NCI-H510A (cell line): ENCODE measurements around the gene MUC5AC.
"Not testable (repeated sequence)": the region's sequence is repeated elsewhere in the genome, so short reads cannot be mapped to it uniquely, and the experiment has no call there.

Experiments used
- DNase-seq: peaks from one replicate; lab custom pipeline; 2025; lab: John Stamatoyannopoulos, UW

MUC5AC gene

DNA sequence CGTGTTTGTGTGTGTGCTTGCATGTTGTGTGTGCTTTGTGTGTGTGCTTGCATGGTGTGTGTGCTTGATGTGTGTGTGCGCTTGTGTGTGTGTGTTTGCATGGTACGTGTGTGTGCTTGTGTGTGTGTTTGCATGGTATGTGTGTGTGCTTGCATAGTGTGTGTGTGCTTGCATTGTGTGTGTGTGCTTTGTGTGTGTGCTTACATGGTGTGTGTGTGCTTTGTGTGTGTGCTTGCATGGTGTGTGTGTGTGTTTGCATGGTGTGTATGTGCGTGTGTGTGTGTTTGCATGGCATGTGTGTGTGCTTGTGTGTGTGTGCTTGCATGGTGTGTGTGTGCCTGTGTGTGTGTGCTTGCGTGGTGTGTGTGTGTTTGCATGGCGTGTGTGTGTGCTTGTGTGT is 10.0 kb upstream of the MUC5AC start:
- no peak for DNase-seq

DNA sequence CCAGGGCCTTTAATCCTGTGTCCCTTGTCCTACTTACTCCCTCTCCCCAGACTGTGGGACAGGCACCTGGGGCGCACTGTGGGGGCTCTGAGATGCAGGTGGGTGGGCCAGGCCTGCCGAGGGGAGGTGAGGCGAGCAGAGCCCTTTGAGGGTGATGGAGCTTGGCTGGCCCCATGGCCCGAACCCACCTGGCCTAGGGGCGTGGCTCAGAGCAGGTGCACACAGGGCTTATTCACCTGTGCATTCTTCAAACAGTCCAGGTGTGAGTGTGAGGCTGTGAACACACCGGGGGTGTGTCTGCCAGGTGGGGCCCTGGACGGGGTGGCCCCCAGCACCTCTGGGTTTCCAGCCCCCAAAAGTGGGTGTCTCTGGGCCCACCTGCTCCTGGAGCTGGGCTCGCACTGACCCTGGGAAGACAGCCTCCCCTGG is 9.0 kb upstream of the MUC5AC start:
- DNase-seq: no peak

DNA sequence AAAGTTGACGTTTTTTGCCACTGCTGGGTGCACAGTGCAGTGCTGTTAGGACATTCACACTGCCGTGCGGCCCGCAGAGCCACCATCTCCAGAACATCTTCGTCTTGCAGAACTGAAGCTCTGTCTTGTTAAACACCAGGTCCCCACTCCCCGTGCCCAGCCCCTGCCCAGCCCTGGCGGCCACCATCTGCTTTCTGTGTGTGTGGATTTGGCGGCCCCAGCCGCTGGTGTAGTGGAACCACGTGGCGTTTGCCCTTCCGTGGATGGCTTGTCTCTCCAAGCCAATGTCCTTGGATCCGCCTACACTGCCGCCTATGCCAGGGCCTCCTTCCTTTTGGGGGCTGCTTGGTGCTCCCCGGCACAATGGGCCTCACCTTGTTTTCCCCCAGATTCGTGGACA is 8.2 kb upstream of the MUC5AC start:
- no peak for DNase-seq

GRCh38 chr11:1150116-1150515 is 7.6 kb upstream of the MUC5AC start:
- no peak for DNase-seq

- DNase-seq: no peak
Measured at GRCh38 chr11:1150769-1151365, 6.9 kb upstream of the MUC5AC start.

DNA sequence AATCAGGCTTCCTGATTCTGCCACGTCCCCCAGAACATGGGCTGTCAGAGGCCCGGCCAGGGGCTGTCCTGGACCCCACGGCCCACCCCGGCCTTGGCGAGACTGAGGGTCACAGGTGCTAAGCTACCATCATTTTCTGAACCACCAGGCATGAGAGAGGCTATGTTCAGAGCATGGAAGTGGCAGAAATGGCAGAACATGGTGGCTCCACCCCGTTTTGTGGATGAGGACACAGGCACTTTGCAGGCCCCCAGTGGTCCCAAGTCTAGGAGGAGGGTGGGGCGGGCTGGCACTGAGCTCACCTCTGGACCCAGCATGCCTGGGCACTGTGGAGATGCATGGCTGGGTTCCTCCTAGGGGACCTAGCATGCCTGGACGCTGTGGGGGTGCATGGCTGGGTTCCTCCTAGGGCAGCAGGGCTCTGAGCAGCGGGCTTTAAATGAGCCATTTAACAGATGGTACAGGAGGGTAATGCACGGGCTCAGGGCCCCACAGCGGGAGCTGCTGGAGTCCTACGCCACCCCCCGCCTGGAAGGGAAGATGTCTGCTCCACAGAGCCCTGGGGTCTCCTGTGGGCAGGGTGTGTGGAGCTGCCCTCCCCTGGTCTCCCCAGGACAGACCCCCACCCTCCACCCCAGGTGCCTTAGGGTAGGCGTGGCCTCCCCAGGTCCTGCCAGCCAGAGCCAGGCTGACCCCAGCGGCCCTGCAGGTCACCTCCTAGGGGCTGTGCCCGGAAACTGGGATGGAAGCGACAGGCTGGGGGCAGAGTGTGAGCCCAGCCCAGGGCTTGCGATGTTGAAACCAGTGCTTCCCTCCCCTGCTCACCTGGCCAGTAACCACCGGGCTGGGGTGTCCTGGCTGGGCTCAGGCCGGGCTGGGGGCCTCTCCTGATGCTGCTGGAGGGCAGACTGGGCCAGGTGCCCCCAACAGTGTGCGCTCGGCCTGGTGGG is 6.1 kb upstream of the MUC5AC start:
- no peak for DNase-seq

DNA sequence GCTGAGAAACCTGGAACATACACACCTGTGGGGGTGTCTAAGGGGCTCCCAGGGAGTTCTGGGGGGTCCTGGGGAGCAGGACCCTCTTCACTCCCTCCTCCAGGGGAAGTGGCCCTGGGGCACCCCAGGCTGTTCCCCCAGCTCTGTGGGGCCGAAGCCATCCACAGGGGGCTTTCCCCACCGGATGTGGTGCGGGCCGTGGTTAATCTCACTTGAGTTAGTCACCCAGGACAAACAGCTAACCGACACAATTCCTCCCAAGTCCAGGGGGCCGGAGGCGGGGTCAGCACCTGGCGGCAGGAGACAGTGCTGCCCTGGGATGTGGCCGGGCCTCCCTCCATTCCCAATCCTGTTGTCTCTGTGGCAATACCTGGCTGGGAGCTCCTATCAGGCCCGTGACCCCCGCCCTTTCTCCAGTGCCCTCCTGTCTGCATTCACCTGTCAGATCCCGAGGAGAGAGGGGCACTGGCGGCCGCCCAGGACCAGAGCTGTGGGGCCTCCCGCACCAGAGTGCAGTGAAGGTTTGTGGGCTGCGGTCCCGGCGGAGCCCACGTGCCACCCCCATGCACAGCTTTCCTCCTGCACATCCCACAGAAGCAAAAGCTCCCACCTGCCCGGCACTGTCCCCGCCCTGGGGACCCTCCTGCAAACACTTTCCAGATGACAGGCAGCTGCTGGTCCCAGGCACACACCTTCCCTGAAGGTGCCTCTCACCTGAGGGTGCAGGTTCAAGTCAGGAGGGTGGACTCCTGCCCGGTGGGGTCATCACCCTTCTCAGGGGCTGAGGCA is 5.2 kb upstream of the MUC5AC start:
- no peak for DNase-seq

- no peak for DNase-seq
Measured at GRCh38 chr11:1153105-1153950, 4.4 kb upstream of the MUC5AC start.

DNA sequence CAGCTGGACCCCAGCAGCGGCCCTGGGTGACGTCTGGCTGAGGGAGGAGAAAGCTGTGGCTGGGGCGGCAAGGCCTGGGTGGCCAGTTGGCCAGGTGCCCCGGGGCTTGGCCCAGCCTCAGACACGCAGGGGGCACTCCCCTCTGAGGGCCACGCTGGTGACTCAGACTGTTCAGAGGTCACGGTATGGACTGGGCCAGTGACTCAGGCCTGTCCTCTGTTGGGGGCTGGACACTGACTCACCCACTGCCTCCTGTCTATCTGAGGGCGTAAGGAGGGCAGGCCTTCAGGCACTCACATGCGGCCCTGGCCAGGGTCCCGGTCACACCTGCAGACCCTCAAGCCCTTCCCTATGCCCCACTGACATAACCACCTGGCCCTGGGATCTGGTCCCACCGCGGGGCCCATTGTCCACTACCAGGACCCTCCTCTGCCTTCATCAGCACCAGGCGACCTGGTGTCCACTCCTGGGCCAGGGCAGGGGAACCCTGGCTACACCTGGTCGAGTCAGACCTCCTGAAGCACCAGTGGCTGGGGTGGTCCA is 3.7 kb upstream of the MUC5AC start:
- no peak for DNase-seq

GRCh38 chr11:1154656-1155055 is 3.1 kb upstream of the MUC5AC start:
- not testable (repeated sequence) for DNase-seq

- no peak for DNase-seq
Measured at GRCh38 chr11:1155274-1155693, 2.5 kb upstream of the MUC5AC start.

- DNase-seq: no peak
Measured at GRCh38 chr11:1156506-1157340, 1.0 kb upstream of the MUC5AC start.

GRCh38 chr11:1157341-1157644 is 460 bp upstream of the MUC5AC start:
- no peak for DNase-seq

- DNase-seq: no peak
Measured at GRCh38 chr11:1158681-1159487, 1.1 kb downstream of the MUC5AC start.

GRCh38 chr11:1159488-1160220 is 1.9 kb downstream of the MUC5AC start:
- not testable (repeated sequence) for DNase-seq

GRCh38 chr11:1160231-1161101 is 2.7 kb downstream of the MUC5AC start:
- no peak for DNase-seq

DNA sequence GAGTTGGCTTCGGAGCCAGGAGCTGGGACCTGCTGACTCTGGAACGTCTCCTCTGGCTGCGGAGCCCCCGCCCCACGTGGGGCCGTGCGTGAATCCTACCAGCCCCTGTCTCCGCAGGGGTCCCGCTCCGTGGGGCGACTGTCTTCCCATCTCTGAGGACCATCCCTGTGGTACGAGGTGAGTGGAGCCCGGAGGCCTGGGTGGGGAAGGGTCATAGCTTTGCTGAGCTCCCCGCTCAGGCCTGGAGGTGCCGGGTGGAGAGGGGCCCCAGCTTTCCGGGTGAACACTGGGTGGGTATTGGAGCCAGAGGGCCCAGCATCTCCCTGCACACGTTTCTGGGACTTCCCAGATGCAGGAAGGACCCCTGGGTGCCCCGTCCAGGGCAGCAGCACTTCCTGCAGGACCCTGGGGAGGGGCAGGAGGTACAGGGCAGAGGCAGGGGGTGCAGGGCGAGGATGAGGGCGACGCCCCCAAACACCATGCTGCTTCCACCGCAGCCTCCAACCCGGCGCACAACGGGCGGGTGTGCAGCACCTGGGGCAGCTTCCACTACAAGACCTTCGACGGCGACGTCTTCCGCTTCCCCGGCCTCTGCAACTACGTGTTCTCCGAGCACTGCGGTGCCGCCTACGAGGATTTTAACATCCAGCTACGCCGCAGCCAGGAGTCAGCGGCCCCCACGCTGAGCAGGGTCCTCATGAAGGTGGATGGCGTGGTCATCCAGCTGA is 3.8 kb downstream of the MUC5AC start:
- DNase-seq: no peak

GRCh38 chr11:1162138-1162475 is 4.4 kb downstream of the MUC5AC start:
- no peak for DNase-seq
